SK-N-SH (cell line): ENCODE data around the gene AEBP2.

Source experiments
- NFIC ChIP-seq: IDR thresholded peaks from 2 replicates; pipeline ENCODE4 v1.4.0; 2012; ENCODE audit warnings: borderline replicate concordance
- TF ChIP-seq, protein P1 (sequence below): fragments of 200-600 bp; sonication (generic); IDR thresholded peaks from 2 replicates; pipeline ENCODE4 v1.6.1; 2017; ENCODE audit warnings: antibody characterized with exemption, mild to moderate bottlenecking, moderate library complexity

DNA sequence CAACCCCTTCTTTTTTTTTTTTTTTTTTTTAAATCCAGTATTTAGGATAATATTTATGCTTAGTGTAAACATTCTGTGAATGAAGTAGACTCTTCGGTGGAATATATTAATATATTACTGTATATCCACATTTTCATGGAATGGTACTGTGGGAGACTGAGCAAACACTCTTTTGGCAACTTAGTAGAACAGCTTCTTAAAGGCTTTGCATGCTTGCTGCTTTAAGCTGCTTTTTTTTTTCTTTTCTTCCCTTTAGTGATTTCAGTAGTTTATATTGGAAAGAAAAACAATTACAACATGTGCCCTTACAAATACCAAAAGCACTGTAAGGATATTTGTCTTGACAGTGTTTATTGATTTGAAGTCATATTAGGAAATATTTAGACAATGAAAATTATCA lies 78.9 kb downstream of the AEBP2 start:
- TF ChIP-seq NFIC = no peak
- TF ChIP-seq, protein P1, sequence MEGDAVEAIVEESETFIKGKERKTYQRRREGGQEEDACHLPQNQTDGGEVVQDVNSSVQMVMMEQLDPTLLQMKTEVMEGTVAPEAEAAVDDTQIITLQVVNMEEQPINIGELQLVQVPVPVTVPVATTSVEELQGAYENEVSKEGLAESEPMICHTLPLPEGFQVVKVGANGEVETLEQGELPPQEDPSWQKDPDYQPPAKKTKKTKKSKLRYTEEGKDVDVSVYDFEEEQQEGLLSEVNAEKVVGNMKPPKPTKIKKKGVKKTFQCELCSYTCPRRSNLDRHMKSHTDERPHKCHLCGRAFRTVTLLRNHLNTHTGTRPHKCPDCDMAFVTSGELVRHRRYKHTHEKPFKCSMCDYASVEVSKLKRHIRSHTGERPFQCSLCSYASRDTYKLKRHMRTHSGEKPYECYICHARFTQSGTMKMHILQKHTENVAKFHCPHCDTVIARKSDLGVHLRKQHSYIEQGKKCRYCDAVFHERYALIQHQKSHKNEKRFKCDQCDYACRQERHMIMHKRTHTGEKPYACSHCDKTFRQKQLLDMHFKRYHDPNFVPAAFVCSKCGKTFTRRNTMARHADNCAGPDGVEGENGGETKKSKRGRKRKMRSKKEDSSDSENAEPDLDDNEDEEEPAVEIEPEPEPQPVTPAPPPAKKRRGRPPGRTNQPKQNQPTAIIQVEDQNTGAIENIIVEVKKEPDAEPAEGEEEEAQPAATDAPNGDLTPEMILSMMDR = no peak
